SK-N-DZ (cell line): ENCODE data around the gene SPTA1.

Source experiments
- DNase-seq: peaks from one replicate; pipeline ENCODE4 v3.0.0-alpha.2; 2015; ENCODE audit warnings: low spot score

The SPTA1 gene

DNA sequence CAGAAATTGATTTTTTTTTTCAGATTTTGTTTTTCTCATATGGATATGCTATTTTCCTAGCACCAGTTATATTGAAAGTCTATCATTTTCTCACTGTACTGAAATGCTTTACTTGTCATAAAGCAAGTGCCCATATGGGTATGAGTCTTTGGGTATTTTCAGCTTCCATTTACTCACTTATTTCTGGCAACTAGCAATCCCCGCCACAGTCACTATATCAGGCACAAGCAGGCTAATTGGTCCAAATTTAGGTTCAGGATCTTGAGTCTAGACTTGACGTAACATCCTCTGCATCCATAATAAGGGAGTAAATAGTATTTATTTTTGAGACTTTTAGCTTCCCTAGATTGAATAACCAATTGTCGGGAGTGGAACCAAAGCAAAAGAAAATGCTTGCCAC, 109.0 kb downstream of the SPTA1 start:
- DNase-seq, result no peak

DNA sequence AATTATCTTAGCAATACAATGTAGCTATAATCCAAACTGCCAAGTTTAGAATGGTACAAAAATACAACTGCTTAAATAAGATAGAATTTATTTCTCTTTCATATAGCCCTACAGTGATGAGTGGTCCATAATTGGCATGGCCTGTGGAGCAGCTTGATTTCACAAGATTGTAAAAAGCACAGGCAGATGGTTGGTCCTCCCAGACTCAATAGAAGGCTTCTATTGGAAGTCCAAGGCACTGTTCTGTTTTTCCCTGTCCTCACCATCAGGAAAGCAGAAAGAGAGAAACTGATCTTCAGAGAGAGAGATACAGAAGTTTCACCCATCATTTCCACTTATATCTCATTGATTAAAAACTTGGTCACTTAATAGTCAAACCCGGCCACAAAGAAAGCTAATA, 114.3 kb downstream of the SPTA1 start:
- no peak for DNase-seq

GRCh38 chr1:158570480-158570879, 116.0 kb downstream of the SPTA1 start, which contains the start of gene OR6P1:
OR6P1 (minus strand) TSS chr1:158570580; CDS start chr1:158563604, 6,976 bp downstream.
- DNase-seq, result no peak

- DNase-seq, result no peak
Measured at GRCh38 chr1:158564608-158565007, 121.9 kb downstream of the SPTA1 start.

GRCh38 chr1:158563853-158564252, 122.7 kb downstream of the SPTA1 start:
- DNase-seq, result no peak
